HK-2 (cell line): ENCODE results near the gene ARIH2.

Experiments used
- DNase-seq: peaks from one replicate; pipeline ENCODE4 v3.0.0-alpha.2; 2018; ENCODE audit not compliant: unreplicated experiment

ARIH2 gene

DNA sequence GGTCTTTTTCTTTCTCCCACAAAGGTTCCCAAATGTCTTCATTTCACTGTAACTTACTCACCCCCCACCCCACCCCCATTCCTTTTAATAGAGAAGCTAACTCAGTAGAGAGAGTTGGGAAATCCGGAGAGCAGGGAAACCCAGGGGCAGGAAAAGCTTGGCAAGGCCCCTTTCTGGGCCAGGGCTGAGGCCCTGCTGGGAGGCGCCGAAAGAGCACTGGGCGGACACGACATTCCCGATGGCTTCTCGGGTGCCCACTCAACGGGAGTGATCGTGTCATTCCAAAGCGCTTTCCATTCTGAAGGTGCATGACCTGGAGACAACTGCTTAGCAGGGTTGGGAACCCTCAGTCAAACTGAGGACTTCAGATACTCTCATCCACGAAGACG, 101.3 kb downstream of the ARIH2 start:
- DNase-seq, result no peak

DNA sequence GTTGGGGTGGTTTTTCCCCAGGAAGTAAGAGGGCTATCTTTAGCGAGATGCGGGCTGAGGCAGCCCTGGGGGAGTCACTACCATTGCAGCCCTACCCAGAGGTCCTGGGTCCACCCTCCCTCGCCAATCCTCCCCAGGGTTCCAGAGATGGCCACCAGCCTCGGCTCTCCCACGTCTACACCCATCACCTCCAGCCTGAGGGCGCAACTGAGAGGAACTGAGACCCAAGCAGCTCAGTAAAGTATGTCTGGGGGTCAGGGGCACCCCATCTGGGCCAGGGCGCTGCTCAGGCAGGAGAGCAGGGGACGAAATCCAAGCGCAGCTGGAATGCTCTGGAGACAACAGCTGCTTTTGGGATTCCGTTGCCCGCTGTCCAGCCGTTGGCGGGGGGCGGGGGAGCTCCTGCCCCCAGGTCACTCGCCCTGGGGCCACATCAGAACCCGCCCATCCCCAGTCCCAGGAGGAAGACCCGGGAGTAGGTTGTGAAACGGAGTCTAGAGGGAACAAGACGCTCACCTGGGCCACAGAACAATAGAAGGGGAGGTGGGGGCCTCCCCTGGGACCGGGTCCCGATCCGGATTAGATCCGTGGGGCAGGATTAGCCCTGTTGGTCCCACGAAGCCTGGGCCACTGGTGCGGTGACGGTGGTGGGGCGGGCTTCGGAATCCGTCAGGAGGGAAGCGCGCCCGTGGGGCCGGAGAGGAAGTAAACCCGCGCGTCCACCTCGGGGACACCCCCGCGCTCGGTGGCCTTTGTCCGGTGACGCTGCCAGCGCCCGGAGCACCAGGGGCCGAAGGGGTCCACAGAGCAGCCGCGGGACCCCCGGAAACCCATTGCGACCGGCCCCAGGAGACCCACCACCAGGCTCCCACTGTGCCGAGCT, 101.9 kb downstream of the ARIH2 start:
- no peak for DNase-seq

DNA sequence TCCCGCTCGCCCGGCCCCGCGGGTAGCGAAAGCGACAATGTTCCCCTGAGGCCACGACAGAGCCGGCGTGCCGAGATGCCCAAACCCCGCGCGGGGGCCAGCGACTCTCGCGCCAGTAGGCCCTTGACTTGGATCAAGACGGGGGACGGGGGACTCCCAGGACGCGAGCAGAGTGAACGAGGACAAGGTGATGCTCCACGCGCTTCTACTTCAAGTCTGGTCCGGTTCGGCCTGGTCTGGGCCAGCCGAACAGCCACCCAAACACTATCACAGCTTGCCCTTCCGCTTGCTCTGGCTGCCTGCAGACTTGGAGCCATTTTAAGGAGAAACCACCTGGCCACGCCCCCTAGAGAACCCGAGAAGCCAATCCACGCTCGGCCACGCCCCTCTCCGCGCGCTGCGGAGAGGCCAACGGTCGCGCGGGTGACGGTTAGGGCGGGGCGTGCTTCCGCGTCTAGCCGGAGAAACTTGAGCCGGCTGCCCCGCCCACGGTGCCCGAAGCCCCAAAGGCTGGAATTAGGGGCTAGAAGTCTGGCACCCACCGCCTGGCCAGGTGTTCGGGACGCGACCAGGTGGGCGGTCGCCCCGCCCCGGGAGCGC, 102.7 kb downstream of the ARIH2 start:
- peak; percentile 96 for DNase-seq

GRCh38 chr3:49021813-49022687, 103.4 kb downstream of the ARIH2 start, which contains the start of gene NDUFAF3:
Gene NDUFAF3 (plus strand): TSS chr3:49022121. CDS start chr3:49022145, 24 bp downstream.
- peak; percentile 90 for DNase-seq

DNA sequence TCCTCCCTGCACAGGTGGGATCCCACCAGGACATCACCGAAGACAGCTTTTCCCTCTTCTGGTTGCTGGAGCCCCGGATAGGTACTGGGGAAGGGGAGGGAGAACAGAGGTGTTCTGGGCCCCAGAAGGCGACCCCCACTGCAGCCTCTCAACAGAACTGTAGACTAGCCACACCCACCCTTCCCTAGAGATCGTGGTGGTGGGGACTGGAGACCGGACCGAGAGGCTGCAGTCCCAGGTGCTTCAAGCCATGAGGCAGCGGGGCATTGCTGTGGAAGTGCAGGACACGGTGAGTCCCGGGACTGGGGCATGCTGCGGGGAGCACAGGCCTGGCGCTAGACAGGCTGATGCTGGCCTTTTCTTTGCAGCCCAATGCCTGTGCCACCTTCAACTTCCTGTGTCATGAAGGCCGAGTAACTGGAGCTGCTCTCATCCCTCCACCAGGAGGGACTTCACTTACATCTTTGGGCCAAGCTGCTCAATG, 104.1 kb downstream of the ARIH2 start:
- no peak for DNase-seq

- DNase-seq, result no peak
Observed at GRCh38 chr3:49023775-49024174, 105.1 kb downstream of the ARIH2 start.

DNA sequence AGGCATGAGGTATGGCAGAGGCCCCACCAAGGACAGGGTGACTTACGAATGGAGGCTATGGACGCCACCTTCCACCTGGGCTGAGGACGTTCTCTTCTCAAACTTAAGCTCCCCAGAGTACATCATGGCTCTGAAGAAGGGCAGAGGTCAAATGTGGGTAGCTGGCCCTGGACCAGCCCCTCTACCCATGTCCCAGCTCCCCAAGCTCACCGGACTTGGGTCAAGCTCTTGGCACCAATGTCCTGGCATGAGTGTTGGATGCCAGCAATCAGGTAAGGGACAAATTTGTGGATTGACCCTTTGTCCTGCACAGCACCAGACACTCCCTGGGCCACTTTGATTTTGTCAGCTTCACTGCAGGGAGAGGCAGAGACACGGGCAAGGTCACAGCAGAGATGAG, 105.8 kb downstream of the ARIH2 start:
- no peak for DNase-seq

- DNase-seq, result no peak
Observed at GRCh38 chr3:49025005-49025792, 106.6 kb downstream of the ARIH2 start.

DNA sequence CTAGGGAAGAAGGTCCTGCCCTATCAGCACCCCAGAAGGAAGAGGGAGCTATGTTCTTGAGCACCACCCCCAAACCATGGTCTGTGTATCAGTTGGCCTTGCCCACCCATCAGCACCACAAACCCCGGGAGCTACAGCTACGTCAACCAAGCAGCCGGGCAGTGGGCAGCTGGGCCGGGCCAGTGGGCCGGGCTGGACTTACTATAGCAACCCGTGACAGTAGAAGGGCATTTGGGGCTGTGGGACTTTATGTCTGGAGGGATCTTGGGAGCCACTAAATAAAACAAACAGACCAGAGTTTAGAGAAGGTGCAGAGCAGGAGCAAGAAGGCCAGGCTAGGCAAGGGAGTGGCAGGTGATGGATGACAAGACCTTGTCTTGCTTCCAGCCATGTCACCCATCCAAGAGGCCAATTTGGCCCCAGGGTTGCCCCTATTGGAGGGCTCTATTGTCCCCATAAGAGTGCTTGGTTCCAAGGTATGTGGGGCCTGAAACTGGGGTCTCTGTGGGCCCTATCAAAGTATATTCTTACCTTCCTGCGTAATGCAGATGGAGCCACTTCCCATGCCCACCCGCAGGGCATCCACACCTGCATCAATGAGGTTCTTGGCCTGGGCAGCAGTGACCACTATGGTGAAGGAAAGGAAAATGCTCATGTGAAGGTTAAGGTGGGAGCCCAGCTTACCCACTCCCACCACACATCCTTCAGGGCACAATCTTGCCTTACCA, 107.3 kb downstream of the ARIH2 start:
- no peak for DNase-seq

DNA sequence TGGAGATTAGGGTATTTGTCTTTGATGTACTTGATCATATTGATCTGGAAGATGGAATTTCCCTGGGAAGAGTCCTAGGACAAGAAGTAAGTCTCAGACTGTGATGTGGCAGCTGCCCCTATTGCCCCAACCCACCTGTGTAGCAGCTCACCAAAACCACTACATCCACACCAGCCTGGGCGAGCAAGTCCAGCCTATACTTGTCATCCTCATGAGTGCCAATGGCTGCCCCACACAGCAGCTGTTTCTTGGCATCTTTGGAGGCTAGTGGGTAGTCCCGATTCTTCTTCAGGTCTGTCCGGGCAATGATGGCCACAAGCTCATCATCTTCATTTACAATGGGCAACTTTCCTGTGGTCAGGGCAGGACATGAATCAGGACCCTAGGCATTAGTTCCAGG, 107.9 kb downstream of the ARIH2 start:
- DNase-seq, result no peak

GRCh38 chr3:49027634-49028033, 109.0 kb downstream of the ARIH2 start:
- DNase-seq, result no peak

DNA sequence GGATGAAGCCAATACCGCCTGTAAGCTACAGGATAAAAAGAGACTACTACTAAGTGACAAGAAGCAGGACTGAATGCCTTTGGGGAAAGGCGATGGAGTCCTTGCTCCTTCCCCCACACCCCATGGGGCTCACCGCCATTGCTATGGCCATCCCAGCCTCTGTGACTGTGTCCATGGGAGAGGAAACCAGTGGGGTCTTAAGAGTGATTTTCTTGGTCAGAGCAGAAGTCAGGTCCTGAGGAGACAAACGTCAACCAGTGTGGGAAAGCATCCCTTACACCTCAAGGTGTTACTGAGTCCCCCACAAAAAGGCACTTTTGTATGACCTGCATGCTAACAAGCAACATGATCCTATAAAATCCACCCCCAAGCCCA, 109.6 kb downstream of the ARIH2 start:
- no peak for DNase-seq

DNA sequence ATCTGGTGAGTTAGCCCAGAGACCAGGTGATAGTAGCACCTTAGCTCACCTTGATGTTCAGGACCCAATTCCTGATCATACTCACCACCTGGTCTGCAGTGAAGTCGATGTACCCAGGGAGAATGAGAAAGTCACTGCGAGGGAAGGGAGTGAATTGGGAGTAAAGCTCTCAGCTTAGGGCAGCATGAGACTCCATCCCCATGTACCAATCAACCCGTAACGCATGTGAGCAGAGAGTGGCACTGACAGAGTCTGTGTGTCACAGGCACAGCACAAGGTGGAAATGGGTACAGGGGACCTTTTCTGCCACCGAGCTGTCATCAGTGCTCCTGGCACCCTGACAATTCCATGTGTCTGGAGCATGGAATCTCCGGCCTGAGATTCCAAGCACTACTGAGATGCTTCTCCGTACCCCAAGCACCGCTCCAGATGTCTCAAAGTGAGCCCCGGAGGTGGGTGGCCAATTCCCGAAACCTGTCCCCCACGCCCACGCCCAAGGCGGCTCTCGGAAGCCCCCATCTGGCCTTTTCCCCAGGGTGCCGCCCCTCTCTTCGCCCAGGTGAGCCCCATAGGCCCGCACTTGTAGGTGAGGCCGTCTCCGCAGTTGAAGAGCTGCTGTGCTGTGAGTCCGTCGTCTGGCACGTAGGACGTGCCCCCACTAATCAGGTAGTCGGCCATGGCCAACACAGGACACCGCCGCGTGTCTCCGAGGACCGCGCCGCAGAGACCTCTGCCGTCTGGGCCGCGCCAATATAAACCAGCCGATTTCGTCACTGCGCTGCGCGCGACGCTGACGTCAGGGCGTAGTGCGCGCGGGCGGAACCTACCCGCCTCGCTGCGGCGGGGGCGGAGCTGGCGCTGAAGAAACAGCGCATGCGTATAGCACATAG, 110.3 kb downstream of the ARIH2 start, which contains the start of gene IMPDH2:
Gene IMPDH2 (minus strand): TSS at position 726 of the 890 bp plus-strand sequence. CDS start 48 bp downstream, at position 678.
- peak; percentile 89 for DNase-seq

GRCh38 chr3:49029563-49029884, 110.9 kb downstream of the ARIH2 start:
- DNase-seq, result no peak

DNA sequence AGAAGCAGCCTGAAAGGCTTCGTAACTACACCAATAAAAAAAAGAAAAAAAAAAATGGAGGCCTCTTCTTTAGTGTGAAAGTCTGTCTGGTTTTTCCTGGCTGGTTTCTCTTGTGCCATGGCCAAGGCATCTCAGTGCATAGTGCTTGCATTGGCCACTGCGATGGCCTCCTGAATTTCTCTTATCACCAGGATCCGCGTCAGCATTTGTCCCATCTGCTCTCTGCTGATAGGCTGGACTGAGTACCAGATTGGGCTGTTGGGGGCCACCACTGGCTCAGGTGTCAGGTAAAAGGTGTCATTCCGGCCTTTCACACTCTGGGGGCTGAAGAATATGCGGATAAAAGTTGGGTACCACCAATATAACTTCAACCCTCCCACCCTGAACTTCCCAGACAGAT, 111.7 kb downstream of the ARIH2 start:
- DNase-seq, result no peak

GRCh38 chr3:49032646-49033304, 114.1 kb downstream of the ARIH2 start:
- DNase-seq, result no peak

DNA sequence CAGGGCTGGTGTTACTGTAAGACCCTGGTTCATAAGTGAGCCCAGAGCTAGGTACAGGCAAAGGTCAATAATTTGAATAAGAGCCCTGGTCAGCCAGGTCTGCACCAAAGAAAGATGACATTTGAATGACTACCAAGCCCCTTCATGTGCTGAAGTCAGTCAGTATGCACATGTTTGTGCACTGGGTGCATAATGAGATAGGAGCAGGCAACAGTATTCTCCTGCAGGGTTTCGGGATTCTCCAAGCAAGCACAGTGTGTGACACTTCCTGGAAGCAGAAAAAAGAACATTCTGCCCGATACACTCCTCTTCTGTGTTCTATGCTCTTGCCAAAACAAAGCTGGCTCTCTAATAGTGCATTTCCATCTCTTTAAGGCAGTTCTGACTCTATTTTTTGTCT, 116.0 kb downstream of the ARIH2 start:
- DNase-seq, result no peak

DNA sequence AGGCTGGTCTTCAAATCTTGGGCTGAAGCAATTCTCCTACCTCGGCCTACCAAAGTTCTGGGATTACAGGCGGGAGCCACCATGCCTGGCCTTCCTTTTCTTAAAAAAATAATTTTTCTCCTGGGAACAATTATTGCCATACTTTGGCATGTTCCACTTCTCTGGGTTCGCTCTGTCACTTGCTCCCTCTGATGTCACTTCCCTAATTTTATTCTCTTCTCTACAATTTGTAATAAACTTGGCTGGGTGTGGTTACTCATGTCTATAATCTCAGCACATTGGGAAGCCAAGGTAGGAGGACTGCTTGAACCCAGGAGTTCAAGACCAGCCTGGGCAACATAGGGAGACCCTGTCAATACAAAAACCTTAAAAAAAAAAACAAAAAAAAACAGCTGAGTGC, 116.6 kb downstream of the ARIH2 start:
- no peak for DNase-seq
